ENCODE results near the gene CYP2A6.
A peak's percentile ranks its signal among the peaks of the same experiment; 100 is the strongest.
"Not testable (repeated sequence)": the region's sequence is repeated elsewhere in the genome, so short reads cannot be mapped to it uniquely, and the experiment has no call there.

CYP2A6 gene

DNA sequence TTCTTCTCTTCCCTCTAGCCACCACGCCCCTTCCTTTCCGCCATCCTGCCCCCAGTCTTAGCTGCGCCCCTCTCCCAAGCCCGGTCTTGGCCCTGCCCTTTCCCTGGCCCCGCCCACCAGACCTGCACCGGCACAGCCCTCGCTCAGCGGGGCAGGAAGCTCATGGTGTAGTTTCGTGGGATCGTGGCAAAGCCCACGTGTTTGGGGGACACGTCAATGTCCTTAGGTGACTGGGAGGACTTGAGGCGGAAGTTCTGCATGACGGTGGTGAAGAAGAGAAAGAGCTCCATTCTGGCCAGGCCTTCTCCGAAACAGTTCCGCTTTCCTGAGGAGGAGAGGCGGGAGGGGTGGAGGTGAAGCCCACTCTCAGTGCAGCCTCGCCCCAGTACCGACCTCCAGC is 6.6 kb downstream of the CYP2A6 start:
- peak; percentile 82 to 85 for DNase-seq

DNA sequence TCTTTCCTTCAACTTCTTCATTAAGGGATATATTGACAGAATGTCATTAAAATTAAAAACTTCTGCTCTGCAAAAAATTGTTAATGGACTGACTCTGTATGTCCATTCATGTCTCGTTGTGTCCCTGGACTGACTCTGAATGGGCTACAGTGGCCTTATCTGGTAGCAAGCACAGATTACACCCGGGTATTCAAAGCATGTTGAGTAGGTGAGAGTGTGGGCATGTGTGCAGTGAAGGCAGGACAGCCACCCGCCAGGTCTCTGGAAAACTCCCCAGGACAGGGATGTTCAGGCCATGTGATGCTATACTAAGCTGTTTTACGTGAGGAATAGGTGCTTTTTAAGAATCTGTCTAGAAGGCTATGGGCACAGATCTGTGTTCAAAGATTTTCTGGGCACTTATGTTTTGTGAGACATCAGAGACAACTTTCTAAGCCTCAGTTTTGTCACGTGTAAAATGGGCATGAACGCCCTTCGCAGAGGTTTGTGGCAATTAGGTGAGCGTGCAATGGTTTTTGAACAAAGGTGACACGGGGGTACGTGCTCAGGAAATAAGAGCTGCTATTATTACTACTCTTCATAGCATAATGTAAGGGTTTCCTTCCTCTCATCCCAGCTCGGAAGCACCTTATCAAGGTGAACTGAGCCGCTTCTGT is 7.1 kb downstream of the CYP2A6 start:
- DNase-seq: not testable (repeated sequence)

DNA sequence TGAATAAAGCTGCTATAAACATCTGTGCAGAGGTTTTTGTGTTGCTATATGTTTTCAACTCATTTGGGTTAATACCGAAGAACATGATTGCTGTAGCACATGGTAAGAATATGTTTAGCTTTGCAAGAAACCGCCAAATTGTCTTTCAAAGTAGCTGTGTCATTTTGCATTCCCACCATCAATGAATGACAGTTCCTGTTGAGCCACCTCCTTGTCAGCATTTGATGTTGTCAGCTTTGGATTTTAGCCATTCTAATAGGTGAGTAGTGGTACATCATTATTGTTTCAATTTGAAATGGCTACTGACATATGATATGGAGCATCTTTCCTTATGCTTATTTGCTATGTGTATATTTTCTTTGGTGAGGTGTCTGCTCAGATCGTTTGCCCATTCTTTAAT is 8.2 kb downstream of the CYP2A6 start:
- DNase-seq: not testable (repeated sequence)

DNA sequence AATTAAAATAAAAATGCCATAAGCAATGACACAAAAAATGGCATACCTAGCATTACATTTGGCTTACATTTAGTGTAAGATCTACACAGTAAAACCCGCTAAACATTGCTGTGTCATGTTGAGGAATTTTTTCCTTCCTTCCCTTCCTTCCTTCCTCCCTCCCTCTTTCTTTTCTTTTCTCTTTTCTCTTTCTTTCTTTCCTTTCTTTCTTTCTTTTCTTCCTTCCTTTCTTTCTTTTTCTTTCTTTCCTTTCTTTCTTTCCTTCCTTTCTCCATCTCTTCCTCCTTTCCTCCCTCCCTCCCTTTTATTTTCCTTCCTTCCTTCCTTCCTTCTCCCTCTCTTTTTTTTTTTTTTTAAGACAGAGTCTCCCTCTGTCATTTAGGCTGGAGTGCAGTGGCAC is 11.8 kb downstream of the CYP2A6 start:
- not testable (repeated sequence) for DNase-seq

DNA sequence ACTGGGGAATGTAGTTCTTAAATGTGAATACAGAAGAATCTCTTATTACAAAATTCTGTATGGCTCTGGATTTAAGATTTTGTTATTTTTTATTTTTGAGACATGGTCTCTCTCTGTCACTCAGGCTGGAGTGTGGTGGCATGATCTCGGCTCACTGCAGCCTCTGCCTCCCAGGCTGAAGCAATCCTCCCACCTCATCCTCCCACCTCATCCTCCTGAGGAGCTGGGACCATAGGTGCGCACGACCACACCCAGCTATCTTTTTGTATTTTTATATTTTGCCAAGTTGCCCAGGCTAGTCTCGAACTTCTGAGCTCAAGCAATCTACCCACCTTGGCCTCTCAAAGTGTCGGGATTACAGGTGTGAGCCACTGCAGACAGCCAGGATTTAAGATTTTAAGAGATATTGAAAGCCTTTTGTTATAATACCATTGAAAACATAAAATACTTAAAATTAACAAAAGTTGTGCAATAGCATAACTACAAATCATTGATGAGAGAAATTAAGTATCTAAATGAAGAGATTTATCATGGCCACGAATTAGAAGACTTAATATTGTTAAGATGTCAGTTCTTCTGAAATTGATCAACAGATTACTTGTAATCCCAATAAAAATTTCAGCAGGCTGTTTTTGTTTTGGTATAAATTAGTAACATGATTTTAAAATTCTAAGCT is 13.4 kb downstream of the CYP2A6 start:
- DNase-seq: peak in 1 of 2 experiments; percentile 7

DNA sequence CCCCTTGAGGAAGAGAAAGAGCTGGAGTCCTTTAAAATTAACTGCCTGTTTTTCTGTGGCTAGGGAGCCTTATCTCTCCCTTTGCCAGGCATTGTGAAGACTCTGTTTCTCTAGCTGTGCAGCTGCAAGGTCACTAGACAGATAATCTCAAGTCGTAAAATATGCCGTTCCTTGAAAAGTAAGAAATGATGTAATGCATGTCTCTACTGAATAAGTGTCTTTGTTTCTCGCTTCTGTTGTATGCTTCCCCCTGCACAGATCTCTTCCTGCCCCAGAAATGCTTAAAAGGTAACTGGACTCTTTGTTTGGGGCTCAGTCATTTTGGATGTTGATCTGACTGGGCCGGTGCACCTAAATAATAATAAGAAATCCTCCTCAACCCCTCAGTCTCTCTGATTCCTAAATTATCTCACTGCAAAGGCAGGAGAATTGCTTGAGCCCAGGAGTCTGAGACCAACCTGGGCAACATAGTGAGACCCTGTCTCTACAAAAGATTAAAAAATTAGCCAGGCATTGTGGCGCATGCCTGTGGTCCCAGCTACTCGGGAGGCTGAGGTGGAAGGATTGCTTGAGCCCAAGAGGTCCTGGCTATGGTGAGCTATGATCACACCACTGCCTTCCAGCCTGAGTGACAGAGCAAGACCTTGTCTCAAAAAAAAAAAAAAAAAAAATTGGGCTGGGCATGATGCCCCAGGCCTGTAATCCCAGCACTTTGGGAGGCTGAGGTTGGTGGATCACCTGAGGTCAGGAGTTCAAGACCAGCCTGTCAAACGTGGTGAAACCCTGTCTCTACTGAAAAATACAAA is 16.3 kb downstream of the CYP2A6 start:
- not testable (repeated sequence) for DNase-seq

DNA sequence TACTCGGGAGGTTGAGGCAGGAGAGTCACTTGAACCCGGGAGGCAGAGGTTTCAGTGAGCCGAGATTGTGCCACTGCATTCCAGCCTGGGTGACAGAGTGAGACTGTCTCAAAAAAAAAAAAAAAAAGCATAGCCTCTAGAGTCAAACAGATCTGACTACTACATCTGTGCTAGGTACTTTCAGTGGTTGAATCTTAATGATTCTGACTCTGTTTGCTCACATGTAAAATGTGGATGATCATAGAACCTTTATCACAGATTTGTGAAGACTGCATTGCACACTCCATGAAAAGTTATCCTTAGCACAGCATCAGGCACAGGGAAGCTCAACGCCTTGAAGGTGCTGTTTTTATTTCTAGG is 17.8 kb downstream of the CYP2A6 start:
- DNase-seq: not testable (repeated sequence)

DNA sequence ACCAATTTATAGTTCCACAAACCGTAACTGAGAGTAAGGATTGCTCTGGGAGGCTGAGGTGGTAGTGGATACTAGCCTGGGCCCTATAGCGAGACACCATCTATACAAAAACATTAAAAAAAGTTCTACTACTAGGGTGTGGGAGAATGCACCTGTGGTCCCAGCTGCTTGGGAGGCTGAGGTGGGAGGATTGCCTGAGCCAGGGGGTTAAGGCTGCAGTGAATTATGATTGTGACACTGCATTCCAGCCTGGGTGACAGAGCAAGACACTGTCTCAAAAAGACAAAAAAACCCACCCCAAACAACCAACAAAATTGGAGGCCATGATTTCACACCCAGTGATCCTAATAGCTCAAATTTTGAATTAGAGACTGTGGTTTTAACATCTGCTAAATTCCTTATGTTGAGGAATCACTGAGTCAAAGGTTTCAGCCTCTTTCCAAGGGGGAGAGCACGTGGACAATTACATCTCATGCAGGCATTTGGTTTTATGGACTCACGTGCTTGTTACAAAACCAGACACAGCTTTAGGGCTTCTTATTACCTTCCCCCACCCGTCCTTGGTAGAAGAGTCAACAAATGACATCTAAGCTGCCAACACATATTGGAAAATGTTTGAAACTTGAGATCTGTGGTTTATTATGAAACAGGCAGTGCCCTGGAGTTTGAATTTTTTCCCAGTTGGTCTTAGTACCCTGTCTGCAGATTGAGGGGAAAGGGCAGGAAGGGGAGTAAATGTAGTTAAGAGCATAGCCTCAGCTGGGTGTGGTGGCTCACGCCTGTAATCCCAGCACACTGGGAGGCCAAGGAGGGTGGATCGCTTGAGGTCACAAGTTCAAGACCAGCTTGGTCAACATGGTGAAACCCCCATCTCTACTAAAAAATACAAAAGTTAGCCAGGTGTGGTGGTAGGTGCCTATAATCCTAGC is 18.5 kb downstream of the CYP2A6 start:
- no peak for DNase-seq

DNA sequence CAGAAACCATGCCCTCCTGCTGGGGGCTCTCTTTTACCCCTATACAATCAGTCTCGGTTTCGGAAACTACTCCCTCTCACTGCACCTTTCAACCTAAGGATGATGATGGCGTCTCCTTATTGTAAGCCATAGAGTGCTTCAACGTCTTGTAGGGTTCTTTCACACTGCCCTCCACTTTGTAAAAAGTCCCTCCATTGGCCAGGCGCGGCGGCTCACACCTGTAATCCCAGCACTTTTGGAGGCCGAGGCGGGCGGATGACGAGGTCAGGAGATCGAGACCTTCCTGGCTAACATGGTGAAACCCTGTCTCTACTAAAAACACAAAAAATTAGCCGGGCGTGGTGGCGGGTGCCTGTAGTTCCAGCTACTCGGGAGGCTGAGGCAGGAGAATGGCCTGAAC is 19.5 kb downstream of the CYP2A6 start:
- DNase-seq: not testable (repeated sequence)

DNA sequence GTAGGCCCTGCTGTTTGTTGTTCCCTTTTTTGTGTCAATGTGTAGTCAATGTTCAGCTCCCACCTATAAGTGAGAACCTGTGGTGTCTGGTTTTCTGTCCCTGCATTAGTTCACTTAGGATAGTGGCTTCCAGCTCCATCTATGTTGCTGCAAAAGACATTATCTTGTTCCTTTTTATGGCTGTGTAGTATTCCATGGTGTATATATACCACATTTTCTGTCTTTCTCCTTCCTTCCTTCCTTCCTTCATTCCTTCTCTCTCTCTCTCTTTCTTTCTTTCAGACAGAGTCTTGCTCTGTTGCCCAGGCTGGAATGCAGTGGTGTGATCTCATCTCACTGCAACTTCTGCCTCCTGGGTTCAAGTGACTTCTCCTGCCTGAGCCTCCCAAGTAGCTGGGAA is 21.0 kb downstream of the CYP2A6 start:
- DNase-seq: no peak

DNA sequence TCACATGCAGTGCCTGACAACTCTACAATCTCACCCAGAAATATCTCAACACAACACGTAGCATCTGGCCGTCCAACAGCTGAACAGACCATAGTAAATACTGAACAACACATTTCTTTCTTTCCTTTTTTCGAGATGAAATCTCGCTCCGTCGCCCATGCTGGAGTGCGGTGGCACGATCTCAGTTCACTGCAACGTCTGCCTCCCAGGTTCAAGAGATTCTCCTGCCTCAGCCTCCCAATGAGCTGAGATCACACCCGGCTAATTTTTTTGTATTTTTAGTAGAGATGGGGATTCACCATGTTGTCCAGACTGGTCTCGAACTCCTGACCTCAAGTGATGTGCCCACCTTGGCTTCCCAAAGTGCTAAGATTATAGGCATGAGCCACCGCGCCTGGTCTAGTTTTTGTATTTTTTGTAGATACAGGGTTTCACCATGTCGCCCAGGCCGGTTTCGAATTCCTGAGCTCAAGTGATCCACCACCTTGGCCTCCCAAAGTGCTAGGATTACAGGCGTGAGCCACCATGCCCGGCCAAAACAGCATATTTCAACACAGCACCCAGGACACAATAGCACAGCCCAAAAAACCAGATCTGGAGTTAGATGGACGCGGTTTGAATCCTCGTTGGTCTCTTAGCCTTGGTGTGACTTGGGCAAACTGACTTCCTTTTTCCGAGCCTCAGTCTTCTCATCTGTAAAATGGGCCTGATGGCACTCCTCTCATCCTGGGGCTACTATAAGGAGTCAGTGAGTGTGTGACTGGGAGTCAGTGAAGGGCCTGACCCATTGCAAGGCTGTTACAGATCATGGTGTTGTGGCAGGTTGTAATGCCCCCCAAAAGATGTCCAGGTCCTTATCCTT is 22.6 kb downstream of the CYP2A6 start:
- no peak for DNase-seq

DNA sequence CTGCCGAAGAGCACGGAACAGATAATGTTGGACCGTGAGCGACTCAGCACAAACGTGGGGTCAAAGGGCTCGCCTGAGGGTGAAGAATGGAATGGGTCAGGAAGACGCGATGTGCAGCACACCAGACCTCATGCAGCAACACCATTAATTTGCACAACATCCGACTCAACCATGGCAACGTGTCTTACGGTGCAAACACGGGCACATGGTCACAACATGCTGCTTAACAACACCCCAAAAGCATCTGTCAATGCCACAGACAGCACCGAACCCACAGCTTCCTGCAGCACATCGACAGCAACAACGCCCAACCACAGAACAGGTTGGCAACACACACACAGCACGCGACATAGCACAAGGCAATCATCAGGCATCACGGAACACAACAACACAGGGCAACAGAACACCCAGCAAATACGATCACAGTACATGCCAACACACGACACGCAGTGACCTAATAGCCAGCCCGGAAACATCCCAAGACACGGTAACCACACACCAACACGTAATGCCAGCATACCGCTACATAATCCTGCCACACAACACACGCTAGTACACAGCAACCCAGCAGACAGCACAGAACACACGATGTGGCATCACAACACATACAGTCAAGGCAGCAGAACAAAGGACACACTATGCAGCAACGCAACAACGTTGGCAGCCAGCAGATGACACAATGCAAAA is 23.4 kb downstream of the CYP2A6 start:
- DNase-seq: not testable (repeated sequence)

DNA sequence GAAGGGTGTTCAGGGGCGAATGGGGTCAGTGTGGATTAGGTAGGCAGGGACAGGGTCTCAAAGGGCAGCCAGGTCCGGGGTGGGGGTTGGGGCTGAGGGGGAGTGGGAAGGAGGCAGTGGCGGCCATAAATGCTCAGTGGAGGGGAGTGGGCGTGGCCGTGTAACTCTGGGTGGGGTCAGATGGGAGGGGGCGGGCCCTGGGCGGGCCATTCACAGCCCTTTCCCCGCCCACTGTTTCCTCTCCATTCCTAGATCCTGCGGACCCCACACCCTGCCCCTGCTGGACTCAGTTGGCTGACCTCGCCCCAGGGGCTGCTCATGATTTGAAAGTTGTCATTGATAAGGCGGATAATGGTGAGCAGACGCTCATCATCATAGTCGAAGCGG is 23.9 kb downstream of the CYP2A6 start:
- DNase-seq: peak in 1 of 2 experiments; percentile 19

DNA sequence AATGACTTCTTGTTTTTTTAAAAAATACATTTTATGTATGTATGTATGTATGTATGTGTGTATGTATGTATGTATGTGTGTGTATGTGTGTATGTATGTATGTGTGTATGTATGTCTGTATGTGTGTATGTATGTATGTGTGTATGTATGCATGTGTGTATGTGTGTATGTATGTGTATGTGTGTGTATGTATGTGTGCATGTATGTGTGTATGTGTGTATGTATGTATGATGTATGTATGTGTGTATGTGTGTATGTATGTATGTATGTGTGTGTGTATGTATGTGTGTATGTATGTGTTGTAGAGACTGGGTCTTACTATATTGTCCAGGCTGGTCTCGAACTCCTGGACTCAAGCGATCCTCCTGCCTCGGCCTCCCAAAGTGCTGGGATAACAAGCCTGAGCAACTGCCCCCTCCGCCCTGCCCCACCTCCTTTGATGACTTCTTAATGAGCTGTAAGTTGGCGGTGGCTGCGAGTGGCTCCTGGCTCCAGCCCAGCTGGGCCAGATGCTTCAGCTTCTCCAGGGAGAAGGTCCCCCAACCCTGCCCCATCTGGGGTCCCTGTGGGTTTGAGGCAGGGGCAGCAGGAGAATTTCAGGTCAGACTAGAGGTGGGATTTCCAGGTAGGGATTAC is 24.7 kb downstream of the CYP2A6 start:
- DNase-seq: not testable (repeated sequence)

DNA sequence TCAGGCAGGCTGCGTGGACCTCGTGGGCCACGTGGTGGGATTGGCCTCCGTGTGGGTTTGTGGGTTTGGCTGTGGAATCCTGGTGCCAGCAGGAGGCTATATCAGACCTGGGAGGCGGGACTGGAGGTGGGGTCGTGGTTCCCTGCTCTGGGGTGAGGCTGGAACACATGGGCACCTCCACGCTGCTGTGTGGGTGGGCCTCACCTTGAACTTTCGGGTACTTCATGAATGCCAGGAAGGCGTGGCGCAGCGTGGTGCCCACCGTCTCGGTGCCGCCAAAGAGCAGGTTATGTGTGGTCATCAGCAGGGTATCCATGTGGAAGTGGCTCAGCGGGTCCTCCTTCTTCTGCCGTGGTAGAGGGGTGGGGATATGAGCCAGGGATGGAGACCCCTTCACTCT is 25.3 kb downstream of the CYP2A6 start:
- peak in 1 of 2 experiments; percentile 15 for DNase-seq

DNA sequence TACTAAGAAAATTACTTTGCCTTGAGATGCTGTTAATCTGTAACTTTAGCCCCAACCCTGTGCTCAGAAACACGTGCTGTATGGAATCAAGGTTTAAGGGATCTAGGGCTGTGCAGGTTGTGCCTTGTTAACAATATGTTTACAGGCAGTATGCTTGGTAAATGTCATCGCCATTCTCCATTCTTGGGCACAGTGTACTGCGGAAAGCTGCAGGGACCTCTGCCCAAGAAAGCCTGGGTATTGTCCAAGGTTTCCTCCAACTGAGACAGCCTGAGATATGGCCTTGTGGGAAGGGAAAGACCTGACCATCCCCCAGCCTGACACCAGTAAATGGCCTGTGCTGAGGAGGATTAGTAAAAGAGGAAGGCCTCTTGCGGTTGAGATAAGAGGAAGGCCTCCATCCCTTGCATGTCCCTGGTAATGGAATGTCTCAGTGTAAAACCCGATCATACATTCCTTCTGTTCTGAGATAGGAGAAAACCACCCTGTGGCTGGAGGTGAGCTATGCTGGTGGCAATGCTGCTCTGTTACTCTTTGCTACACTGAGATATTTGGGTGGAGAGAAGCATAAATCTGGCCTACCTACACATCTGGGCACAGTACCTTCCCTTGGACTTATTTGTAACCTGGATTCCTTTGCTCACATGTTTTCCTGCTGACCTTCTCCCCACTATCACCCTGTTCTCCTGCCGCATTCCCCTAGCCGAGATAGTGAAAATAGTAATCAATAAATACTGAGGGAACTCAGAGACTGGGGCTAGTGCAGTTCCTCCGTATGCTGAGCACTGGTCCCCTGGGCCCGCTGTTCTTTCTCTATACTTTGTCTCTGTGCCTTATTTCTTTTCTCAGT is 27.3 kb downstream of the CYP2A6 start:
- peak in 1 of 2 experiments; percentile 8 for DNase-seq

DNA sequence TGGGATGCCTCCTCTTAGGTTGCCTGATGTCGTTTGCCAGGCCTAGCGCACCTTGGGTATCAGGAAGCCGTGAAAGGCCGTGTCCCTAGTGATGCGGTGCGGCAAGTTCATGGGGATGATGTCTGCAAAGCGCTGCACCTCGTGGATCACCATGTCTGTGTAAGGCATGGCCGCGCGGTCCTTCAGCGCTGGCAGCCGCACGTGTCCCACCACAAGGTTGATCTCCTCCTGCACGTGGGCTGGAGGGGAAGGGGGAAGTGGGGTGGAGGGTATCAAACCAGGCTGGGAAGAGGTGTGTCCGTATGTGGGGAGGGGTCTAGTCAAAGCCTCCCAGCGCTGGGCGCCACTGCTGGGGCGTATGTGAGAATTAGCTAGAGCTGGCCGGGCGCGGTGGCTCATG is 28.1 kb downstream of the CYP2A6 start:
- peak in 1 of 2 experiments; percentile 10 for DNase-seq

DNA sequence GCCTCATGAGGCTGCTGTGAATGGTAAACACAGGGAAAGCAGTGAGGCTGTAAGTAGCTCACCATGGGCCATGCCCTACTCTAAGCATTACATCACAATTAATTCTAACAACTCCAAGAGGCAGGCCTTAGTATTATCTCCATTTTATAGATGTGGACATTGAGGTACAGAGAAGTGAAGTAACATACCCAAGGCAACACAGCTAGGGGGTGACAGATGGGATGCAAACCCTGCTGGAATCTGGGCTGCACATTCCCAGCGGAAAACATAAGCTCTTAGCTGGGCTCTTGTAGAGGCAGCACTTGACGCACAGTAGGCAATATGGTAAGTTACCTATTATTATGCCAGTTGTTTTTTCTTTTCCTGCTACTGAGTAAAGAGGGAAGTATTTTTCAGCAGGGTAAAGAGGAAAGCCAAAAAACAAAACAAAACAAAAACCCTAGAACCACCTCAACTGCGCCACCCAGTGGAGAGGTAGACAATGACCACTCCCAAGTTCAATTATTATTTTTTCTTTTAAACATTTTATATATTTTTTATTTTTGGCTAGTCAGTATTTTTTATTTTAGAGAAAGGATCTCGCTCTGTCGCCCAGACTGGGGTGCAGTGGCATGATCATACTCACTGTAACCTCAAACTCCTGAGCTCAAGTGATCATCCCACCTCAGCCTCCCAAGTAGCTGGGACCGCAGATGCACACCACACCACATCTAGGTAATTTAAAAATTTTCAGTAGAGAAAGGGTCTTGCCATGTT is 30.6 kb downstream of the CYP2A6 start:
- DNase-seq: peak; percentile 76 to 77
